ENCODE measurements around the gene ACBD6.

- TF ChIP-seq EP300 (IDR thresholded peaks at IDR 0.05; ENCODE audit: borderline replicate concordance in 1 of 2, control insufficient read depth in 1 of 2, low read depth in 2 of 2, low read length in 2 of 2) (no peak), CTCF (IDR thresholded peaks at IDR 0.05 in 2 of 3, conservative IDR thresholded peaks at IDR 0.05 in 1 of 3; ENCODE audit: control insufficient read depth in 2 of 3, extremely low read depth in 1 of 3, insufficient read depth in 1 of 3, low read depth in 3 of 3, low read length in 3 of 3) (no peak), SREBF2 (IDR thresholded peaks at IDR 0.05; ENCODE audit: low read length) (no peak), SIN3A (IDR thresholded peaks at IDR 0.05; ENCODE audit: low read depth, low read length) (no peak), E4F1 (IDR thresholded peaks at IDR 0.05; ENCODE audit: borderline replicate concordance, partially characterized antibody) (no peak), NFIC (IDR thresholded peaks at IDR 0.05; ENCODE audit: low read depth, low read length) (no peak), SP1 (IDR thresholded peaks at IDR 0.05; ENCODE audit: low read depth, low read length) (no peak), BRCA1 (IDR thresholded peaks at IDR 0.05; ENCODE audit: low read depth, low read length) (no peak), RAD21 (IDR thresholded peaks at IDR 0.05; ENCODE audit: insufficient read depth, low read depth, low read length) (no peak)
These were observed 251.4 kb downstream of the ACBD6 start for GRCh38 chr1:180250883-180251509.

Data from GM12878 (cell line).